ENCODE data around the gene PROM1. TPM values are rescaled to one million over a fixed set of nuclear protein-coding genes. Genes with fewer than 3 reads are reported as not detected.

The PROM1 gene
- total and polyA plus RNA-seq, 2 of the 13 experiments (the other 11 are each of a cell fraction or from before 2014, with no cell fraction given), result 3.9 to 16.4 TPM

GRCh38 chr4:16026160-16026761 lies 57.6 kb downstream of the PROM1 start:
- Histone ChIP-seq H3K9me3 (ENCODE audit: low read length) (no peaks in the 10 kb centered on the region), H2AFZ (ENCODE audit: low read length) (no peak overlapping the region), H3K36me3 (replicated peaks in 1 of 2; ENCODE audit: control insufficient read depth in 1 of 2, insufficient read depth in 2 of 2, low read length in 2 of 2) (no peaks in the 10 kb centered on the region), H3K27ac (ENCODE audit: extremely low read length, insufficient read depth, low read length) (no peak overlapping the region), H3K4me2 (ENCODE audit: low read depth, low read length) (no peak overlapping the region), H4K20me1 (ENCODE audit: insufficient read depth, low read length) (no peaks in the 10 kb centered on the region), H3K79me2 (ENCODE audit: insufficient read depth, low read length) (no peaks in the 10 kb centered on the region), H3K4me1 (ENCODE audit: insufficient read depth, low read length) (peaks cover 20% of the 10 kb centered on the region), H3K9ac (ENCODE audit: insufficient read depth, low read depth, low read length) (no peak overlapping the region), H3K27me3 (ENCODE audit: control insufficient read depth in 1 of 2, insufficient read depth in 2 of 2, low read length in 2 of 2) (no peaks in the 10 kb centered on the region), H3K4me3 (replicated peaks in 1 of 3; ENCODE audit: insufficient read depth in 1 of 3, low read depth in 2 of 3, low read length in 3 of 3) (no peak overlapping the region)
- ATAC-seq (peak; percentile 26; the same call in 1 of the 3 replicates), DNase-seq (ENCODE audit: low spot score) (peak; percentile 44), FAIRE-seq (peak; percentile 63)
- CTCF ChIA-PET (ENCODE audit: low intra/inter-chr PET ratio, low total read pairs), result interaction anchor here (0.6 to 2.9 kb wide), 6 partner anchors 135 to 1298 kb away, joined by 3 to 43 read pairs (median 8); no protein-coding TSS in a partner anchor
- intact Hi-C loops (cut with micrococcal nuclease; ENCODE audit: unreplicated experiment), result loop anchor here (1.0 to 5.0 kb wide), 3 partner anchors 173 to 416 kb away; no protein-coding TSS in a partner anchor
- 43% methylated on average over 5 of the region's 5 CpGs for WGBS (ENCODE audit: low lambda C conversion rate)
- in situ Hi-C loops (cut with HindIII; ENCODE audit: extremely low pct_ligation_motif_present, low pct_unique_long_range_greater_than_20kb), result loop anchor here (5.0 kb wide), 2 partner anchors 176 to 241 kb away; no protein-coding TSS in a partner anchor
- no TSS peak for BruUV-seq (replicated peaks)
- POLR2A ChIA-PET, result no interaction called here
- TF ChIP-seq FOXA3 (CRISPR knock-in tag; IDR thresholded peaks at IDR 0.05) (0 out of 2 replicates have a peak, but pooled peaks have one; percentile 8), HMGXB4 (CRISPR knock-in tag; IDR thresholded peaks at IDR 0.05; ENCODE audit: borderline replicate concordance in 1 of 2, low read depth in 1 of 2) (no peak), FOXA1 (IDR thresholded peaks at IDR 0.05) (no peak), FOXA1 (CRISPR knock-in tag; IDR thresholded peaks at IDR 0.05) (no peak), KLF13 (CRISPR knock-in tag; IDR thresholded peaks at IDR 0.05) (no peak), ZNF280D (CRISPR knock-in tag; IDR thresholded peaks at IDR 0.05) (no peak), ZNF703 (CRISPR knock-in tag; IDR thresholded peaks at IDR 0.05; ENCODE audit: borderline replicate concordance) (no peak), ZSCAN25 (CRISPR knock-in tag; IDR thresholded peaks at IDR 0.05) (no peak), FOXJ3 (CRISPR knock-in tag; IDR thresholded peaks at IDR 0.05; ENCODE audit: borderline replicate concordance) (no peak), CTCF (CRISPR knock-in tag; IDR thresholded peaks at IDR 0.05) (peak; percentile 80), RBAK (CRISPR knock-in tag; IDR thresholded peaks at IDR 0.05) (no peak), CREM (IDR thresholded peaks at IDR 0.05) (no peak), CREM (CRISPR knock-in tag; IDR thresholded peaks at IDR 0.05) (no peak), ZC3H13 (CRISPR knock-in tag; IDR thresholded peaks at IDR 0.05) (no peak), ZNF616 (CRISPR knock-in tag; IDR thresholded peaks at IDR 0.05; ENCODE audit: low read depth) (no peak), BRCA1 (CRISPR knock-in tag; IDR thresholded peaks at IDR 0.05) (no peak), ZNF839 (CRISPR knock-in tag; IDR thresholded peaks at IDR 0.05; ENCODE audit: borderline replicate concordance) (no peak), ZFP41 (CRISPR knock-in tag; IDR thresholded peaks at IDR 0.05; ENCODE audit: borderline replicate concordance) (no peak), HCFC1 (IDR thresholded peaks at IDR 0.05; ENCODE audit: low read depth, low read length) (no peak)

Measured in HepG2 (cell line).